WI38 (cell line): ENCODE measurements around the gene CALML3.

ENCODE experiments used
- H3K4me3 ChIP-seq: 2 replicates; pipeline ENCODE4 v1.5.1; 2011; ENCODE audit warnings: low read depth, mild to moderate bottlenecking, control low read depth, low read length
- CTCF ChIP-seq: IDR thresholded peaks from 2 replicates; pipeline ENCODE4 v1.5.1; 2012; ENCODE audit warnings: low read depth, mild to moderate bottlenecking, control low read depth, low read length

Gene CALML3

DNA sequence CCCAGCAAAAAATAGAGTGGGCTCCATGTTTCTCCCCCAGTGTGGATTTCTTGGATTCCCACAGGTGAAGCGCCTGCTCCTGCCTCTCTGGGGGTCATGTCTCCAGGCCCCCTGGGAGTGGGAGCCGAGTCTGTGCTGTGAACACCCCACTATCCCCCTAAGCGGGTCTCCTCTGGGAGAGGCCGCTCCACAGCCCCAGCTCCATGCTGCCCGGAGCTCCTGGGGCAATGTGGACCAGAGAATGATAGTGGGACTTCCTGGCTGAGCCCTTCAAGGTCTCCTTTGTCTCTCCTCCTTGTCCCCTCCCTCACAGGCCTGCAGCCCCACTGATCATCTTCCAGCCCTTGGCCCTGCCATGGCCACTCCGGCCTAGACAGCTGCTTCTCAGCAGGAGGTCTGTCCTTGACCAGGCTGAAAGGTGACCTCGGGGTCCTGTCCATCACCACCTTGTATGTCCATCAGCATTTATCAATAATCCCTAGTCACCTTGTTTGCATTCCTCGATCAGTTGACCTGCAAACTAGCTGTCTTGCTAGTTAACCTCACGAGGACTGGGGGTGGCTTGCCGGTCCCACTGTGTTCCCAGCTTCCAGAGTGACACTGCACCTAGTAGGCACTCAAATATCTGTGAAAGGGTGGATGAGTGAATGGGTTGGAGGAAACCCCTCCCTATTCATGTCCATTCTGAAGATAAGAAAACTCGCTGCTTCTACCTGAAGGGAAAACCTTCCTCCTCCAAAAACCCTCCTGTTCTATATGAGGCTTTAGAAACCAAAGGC is 776 bp upstream of the CALML3 start:
- TF ChIP-seq CTCF: no peak
- H3K4me3 ChIP-seq: no peak overlapping the region

- H3K4me3 ChIP-seq: no peak overlapping the region
- no peak for TF ChIP-seq CTCF
Observed at GRCh38 chr10:5525561-5526341, 990 bp downstream of the CALML3 start.

DNA sequence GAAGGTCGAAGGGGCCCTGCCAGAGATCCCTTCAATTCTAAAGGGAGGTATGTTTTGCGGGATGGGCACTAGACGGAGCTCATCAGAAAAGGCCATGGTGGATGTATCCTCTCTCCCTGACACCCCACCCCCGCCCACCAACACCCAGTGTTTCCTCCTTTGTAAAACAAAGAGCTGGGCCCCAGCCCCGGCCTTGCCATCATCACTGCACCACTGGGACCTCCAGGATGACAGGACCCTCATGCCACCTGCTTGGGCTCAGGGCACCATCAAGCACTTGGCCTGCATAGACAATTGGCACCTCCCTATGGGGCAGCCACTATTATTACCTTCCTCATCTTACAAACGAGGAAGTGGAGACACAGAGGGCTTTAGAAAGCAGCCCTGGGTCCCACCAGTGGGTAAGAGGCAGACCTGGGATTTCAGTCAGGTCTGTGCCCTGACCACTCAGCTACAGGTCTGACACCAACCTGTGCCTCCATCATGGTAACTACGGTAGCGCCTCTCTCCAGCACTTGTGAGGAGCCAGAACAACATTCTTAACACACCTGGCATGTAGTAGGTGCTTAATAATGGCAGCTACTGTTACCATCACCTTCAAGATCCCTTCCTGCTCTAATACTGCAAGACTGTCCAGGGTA is 2.0 kb downstream of the CALML3 start:
- TF ChIP-seq CTCF: no peak
- no peak overlapping the region for H3K4me3 ChIP-seq

- no peak for TF ChIP-seq CTCF
- H3K4me3 ChIP-seq: no peak overlapping the region
Observed at GRCh38 chr10:5527332-5528200, 2.8 kb downstream of the CALML3 start.

DNA sequence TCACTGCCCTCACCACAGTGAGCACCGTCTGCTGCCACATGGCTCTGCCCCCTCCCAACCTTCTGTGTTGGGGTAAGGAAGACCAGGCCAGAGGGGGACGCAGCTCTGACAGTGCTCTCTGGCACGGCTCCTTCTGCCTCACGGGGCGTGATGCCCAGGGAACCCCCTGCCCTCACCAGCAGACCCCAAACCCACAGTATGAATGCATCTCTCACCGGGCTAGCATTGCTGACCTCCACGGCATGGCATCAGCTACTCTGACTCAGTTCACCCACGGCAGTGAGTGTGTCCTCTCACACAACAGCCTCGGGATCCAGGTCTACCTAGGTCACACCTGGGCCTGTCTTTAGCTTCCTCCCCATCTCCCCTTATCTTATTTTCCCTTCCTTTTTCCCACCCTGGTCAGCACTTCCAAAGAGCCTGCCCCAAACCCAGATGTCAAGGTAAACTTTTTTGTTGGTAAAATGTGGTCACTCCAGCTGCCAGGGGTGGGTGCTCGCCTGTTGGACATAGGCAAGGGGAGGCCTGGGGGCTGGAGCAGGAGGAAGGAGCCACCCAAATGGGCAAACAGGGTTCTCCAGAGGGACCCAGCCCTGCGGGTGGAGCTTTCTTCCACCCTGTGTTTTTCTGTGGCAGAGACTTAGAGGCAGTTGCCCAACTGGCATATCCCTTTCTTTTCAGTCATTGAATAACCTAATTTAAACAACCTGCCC is 4.4 kb downstream of the CALML3 start:
- no peak for TF ChIP-seq CTCF
- H3K4me3 ChIP-seq: no peak overlapping the region

GRCh38 chr10:5529702-5530411 is 5.1 kb downstream of the CALML3 start:
- no peak for TF ChIP-seq CTCF
- H3K4me3 ChIP-seq: no peak overlapping the region
